Neural cell (in vitro differentiated cells): ENCODE data around the gene MYPOP.

Source experiments
- CTCF ChIP-seq: fragments of 450-650 bp; IDR thresholded peaks from 2 replicates; pipeline ENCODE4 v1.5.1; 2014; ENCODE audit warnings: antibody characterized with exemption, mild to moderate bottlenecking, moderate library complexity; ENCODE audit not compliant: poor library complexity, severe bottlenecking
- EZH2 ChIP-seq: fragments of 200-600, 300-800 bp; shearing (Covaris generic), sonication (generic); IDR thresholded peaks from 2 replicates; pipeline ENCODE4 v1.6.1; 2014; ENCODE audit warnings: antibody characterized with exemption, low read length, borderline replicate concordance, mild to moderate bottlenecking; ENCODE audit not compliant: insufficient read depth, poor library complexity, severe bottlenecking

- TF ChIP-seq CTCF (no peak), EZH2 (no peak)
These were observed 39.0 kb downstream of the MYPOP start for GRCh38 chr19:45863335-45863839.
